Choroid plexus epithelial cell (primary cell): Measurements from ENCODE around the gene TRIM40.

Experiments
- DNase-seq: peaks from one replicate; pipeline ENCODE4 v3.0.0-alpha.2; 2010; ENCODE audit warnings: low read depth
- H3K4me3 ChIP-seq: 2 replicates; pipeline ENCODE4 v1.5.1; 2011; ENCODE audit warnings: low read depth, mild to moderate bottlenecking, control low read depth, low read length, moderate library complexity
- TF ChIP-seq, protein P1 (sequence below): conservative IDR thresholded peaks from 2 replicates; pipeline ENCODE4 v1.5.1; 2011; ENCODE audit warnings: low read depth, mild to moderate bottlenecking, control low read depth, inconsistent platforms, low read length, moderate library complexity

The TRIM40 gene

DNA sequence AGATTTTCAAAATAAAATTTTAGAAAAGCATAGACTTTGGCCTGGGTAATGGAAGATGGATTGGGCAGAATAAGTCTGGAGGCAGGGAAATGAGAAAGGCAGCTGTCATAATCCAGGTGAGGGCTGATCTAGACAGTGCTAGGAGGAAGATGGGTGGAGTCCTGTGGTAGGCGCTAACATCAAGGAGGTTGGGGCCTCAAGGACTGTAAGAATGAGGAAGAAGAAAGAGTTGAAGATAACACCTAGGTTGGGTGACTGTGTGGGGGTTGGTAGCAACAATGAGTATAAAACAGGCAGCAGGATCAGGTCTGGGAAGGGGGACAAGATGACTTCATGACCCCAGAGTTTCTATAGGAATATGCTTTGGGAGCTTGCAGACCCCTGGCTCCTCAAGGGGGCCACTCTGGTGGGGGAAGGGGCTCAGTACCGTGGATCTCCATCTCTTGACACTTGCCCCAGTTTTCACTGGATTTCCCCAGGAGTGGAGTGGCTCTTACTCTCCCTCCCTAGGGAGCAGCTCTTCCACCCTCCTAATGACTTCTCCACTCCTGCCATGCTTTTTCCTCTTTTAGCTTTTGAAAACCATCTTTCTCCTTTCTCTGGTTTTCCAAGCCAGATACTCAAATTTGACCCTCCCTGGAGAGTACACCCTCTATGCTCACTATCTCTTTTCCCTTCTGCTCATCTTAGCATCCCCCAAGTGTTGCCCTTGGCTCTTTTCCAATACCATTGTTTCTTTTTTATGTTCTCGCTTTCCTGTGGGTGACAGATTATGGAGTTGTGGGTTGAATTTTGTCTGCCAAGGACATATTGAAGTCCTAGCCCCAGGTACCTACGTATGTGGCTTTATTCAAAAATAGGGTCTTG is 37.8 kb upstream of the TRIM40 start:
- no peak overlapping the region for H3K4me3 ChIP-seq
- TF ChIP-seq, protein P1, sequence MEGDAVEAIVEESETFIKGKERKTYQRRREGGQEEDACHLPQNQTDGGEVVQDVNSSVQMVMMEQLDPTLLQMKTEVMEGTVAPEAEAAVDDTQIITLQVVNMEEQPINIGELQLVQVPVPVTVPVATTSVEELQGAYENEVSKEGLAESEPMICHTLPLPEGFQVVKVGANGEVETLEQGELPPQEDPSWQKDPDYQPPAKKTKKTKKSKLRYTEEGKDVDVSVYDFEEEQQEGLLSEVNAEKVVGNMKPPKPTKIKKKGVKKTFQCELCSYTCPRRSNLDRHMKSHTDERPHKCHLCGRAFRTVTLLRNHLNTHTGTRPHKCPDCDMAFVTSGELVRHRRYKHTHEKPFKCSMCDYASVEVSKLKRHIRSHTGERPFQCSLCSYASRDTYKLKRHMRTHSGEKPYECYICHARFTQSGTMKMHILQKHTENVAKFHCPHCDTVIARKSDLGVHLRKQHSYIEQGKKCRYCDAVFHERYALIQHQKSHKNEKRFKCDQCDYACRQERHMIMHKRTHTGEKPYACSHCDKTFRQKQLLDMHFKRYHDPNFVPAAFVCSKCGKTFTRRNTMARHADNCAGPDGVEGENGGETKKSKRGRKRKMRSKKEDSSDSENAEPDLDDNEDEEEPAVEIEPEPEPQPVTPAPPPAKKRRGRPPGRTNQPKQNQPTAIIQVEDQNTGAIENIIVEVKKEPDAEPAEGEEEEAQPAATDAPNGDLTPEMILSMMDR: no peak
- no peak for DNase-seq

GRCh38 chr6:30100154-30100553 is 35.8 kb upstream of the TRIM40 start:
- DNase-seq: no peak
- H3K4me3 ChIP-seq: no peak overlapping the region
- TF ChIP-seq, protein P1: no peak

- TF ChIP-seq, protein P1: no peak
- no peak overlapping the region for H3K4me3 ChIP-seq
- DNase-seq: no peak
Measured at GRCh38 chr6:30100585-30101443, 35.1 kb upstream of the TRIM40 start.

DNA sequence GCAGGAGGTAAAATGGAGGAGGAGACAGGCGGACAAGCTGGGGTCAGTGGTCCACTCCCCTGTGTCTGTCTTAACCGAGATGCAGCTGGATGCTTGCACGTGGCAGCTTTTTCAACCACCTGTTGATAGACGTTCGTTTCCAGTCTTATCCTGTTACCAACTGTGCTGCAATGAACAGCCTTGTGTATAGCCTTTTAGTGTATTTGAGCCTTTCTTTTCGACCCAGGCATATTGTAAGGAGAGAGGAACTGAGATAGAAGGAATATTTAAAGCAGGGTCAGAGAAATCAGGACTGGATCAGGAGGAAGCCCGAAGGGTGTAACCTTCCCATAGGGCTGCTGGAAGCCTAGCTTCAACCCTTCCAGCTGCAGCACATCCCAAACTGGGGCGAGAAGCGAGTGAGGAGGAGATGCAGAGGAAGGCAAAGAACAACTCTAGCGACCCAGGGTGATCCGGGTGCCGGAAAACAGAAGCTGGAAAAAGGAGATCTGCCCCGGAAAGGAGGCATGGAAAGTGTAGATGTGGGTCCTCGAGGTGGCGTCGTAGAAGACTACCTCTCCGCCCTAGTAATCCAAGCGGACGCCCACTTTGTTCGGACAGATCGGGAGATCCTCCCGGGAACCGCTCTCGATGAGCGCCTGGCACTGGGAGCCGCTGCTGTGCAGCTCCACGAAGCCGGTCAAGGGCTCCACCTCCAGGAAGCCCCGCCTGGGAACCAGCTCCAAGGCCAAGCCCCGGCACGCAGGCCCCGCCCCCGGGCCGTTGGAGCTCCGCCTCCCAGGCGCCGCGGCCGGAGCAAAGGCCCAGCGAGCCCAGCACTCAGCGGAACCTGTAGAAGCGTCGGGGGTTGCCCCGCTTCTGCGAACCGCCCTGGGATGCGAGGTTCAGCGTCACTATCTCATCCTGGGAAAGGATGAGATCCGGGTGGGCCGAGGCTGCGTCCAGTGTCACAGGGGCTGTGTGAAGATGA is 34.2 kb upstream of the TRIM40 start:
- TF ChIP-seq, protein P1: peak; percentile 30
- peak; percentile 82 for DNase-seq
- H3K4me3 ChIP-seq: peak overlapping the region; percentile 52

DNA sequence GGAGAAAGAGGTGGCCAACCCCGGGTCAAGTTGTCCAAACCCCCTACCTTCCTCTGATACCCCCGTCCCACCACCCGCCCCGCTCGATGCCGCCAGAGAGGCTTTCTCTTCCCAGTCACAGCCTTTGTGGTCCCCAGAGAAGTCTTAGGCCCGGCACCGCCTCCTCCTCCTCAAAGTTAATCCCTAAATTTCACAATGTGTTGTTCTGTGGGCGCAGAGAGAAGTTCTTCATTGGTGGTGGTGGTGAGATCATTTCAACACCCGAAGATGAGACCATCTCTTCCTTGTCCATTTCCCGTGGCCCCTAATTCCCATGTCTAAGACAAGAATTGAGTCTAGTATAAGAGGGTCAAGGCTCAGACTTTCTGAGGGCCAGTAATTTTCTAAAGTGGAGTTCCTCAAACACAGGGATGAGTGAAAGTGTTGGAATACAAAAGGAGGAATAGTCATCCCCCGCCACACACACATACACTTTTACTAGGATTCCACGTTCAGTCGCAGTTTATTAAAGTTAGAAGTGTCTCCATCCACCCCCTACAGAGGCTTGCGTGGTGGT is 33.4 kb upstream of the TRIM40 start:
- H3K4me3 ChIP-seq: peak overlapping the region; percentile 52
- DNase-seq: peak; percentile 20
- TF ChIP-seq, protein P1: no peak
